Retinal pigment epithelial cell (primary cell): ENCODE measurements around the gene RAPGEF4.

ENCODE experiments used
- DNase-seq: peaks from one replicate; pipeline ENCODE4 v3.0.0-alpha.2; 2010; ENCODE audit warnings: low read depth
- H3K4me3 ChIP-seq: 2 replicates; pipeline ENCODE4 v1.5.1; 2011; ENCODE audit warnings: mild to moderate bottlenecking, low read length, control low read depth, moderate library complexity
- TF ChIP-seq, protein P1 (sequence below): conservative IDR thresholded peaks from 2 replicates; pipeline ENCODE4 v1.5.1; 2011; ENCODE audit warnings: low read depth, low read length, control low read depth, inconsistent platforms

Gene RAPGEF4

DNA sequence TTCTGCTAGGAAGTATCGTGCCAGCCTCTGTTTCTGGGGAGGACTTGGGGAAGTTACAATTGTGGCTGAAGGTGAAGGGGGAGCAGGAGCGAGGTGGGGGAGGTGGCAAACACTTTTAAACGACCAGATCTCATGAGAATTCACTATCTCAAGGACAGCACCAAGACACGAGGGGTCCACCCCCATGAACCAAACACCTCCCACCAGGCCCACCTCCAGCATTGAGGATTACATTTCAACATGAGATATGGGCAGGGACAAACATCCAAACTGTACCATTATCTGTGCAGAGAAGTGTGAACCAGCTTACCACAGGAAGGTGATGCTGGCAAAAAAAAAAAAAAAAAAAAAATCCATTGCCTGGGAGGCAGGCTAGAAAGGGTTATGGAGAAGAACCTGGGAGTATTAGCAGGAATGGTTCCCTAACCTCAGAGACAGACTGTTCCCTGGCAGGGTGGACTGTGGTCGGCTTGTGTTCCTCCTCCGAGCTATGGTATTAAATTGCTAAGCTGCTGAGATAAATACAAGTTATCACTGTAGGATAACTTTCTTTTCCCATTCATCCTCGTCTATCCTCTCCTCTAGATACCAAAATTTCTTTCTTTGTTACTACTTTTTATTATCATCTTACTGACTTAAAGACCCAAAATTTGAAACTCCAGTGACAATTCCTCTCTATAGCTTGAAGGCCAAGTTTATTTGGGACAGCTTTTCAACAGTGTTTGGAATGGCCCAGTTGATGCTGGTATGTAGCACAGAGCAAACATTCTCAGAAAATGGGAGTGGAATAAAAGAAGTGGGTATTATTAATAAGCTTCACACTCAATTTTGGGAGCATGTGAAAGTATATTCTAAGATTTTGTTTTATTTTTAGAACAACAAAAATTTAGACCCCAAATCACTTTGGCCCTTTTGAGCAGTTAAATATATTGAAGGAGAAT lies 266.3 kb downstream of the RAPGEF4 start:
- TF ChIP-seq, protein P1, sequence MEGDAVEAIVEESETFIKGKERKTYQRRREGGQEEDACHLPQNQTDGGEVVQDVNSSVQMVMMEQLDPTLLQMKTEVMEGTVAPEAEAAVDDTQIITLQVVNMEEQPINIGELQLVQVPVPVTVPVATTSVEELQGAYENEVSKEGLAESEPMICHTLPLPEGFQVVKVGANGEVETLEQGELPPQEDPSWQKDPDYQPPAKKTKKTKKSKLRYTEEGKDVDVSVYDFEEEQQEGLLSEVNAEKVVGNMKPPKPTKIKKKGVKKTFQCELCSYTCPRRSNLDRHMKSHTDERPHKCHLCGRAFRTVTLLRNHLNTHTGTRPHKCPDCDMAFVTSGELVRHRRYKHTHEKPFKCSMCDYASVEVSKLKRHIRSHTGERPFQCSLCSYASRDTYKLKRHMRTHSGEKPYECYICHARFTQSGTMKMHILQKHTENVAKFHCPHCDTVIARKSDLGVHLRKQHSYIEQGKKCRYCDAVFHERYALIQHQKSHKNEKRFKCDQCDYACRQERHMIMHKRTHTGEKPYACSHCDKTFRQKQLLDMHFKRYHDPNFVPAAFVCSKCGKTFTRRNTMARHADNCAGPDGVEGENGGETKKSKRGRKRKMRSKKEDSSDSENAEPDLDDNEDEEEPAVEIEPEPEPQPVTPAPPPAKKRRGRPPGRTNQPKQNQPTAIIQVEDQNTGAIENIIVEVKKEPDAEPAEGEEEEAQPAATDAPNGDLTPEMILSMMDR: no peak

DNA sequence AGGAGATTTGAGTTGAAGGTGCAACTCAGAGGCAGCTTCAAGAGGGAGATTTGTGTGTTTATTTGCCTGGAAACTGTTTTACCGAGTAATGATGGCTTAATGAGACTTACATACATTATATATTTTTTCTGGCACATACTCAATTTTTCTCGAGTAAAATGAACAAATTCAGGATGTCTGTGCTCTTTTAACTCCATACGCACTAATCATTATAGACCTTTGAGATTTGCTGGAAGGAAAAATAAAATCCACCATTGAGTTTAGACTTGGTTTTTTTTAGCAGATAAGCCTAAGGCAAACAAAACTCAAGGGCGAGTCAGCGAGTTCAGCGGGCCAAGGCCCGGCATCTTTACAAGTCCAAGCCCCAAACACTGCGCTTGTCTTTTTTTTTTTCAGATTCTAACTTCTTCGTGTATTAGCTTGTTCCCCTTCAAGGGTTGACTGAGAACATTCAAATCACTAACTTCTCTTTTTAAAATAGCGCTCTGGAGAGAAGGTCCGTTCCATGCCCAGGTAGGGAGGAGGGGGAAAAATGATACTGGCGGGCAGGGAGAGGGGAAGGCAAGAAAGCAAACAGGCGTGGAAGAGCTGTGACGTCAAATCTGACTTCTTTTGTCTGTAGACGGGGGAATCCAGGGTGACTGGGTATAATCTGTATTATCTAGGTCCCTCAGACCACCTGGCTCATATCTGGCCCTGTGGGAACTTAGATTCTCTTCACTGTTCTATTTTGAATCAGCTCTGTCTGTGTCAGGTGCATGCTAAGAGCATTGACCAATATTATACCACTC lies 267.3 kb downstream of the RAPGEF4 start:
- peak; percentile 75 for DNase-seq
- TF ChIP-seq, protein P1: no peak
- H3K4me3 ChIP-seq: no peak overlapping the region

More for the DNA sequence above, 266.3 kb downstream of the RAPGEF4 start:
- no peak overlapping the region for H3K4me3 ChIP-seq
- no peak for DNase-seq

DNA sequence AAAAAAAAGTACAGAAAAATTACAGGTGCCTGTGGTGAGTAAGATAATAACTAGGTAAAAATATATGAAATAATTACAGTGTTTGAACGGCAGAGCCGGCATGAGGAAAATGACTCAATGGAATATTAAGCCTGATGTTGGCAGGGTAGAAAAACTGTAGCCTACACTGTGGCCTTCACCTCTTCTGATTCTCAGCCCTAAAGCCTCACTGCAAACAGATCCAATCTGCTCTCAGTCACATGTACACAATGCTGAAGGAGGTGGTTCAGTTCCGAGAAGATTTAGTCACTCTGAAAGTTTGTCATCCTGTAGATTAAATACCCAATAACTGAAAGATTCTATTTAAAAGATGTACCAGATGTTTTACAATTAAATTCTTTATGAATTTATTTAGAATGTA lies 273.1 kb downstream of the RAPGEF4 start:
- TF ChIP-seq, protein P1: no peak
- no peak for DNase-seq

DNA sequence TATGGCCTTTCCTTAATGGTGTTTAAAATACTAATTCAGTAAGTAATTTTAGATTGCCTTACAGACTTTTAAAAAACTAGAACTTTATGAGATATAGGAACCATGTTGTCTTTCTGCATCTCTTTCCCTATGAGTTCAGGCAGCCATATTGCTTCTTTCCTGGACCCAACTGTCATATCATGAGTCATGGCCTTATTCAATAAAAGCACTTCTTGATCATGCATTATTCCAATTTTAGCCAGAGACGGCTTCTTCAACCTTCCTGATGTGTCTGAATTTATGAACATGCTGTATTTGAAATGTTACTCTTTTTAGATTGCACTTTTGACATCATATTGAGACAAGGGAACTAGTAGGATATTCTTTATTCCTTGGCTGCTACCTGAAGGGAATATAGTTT lies 274.6 kb downstream of the RAPGEF4 start:
- DNase-seq: no peak
- H3K4me3 ChIP-seq: no peak overlapping the region
- TF ChIP-seq, protein P1: no peak

More for the DNA sequence above, 273.1 kb downstream of the RAPGEF4 start:
- no peak overlapping the region for H3K4me3 ChIP-seq

DNA sequence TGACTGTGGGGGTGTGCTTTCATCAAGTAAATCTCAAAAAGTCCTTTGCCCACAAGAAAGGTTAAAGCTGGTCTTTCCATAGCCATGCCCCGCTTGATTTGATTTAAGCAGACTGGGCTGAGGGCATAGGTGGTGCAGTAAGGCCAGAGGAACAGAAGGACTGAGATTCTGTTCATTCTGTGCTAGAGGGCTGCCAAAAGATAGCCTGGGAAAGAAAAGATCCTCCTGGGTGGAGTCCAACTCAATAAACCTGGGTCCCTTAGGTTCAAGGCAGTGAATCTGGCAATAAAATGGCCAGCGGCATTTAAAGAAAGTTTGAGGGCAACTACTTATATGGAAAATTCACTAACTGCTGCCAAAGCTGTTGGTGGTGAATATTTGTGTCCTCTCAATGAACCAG lies 280.8 kb downstream of the RAPGEF4 start:
- H3K4me3 ChIP-seq: no peak overlapping the region
- DNase-seq: no peak
- TF ChIP-seq, protein P1: no peak

- DNase-seq: no peak
- no peak overlapping the region for H3K4me3 ChIP-seq
- TF ChIP-seq, protein P1: no peak
These were observed 282.2 kb downstream of the RAPGEF4 start for GRCh38 chr2:173017646-173018420.
